Activated CD8-positive, alpha-beta memory T cell treated with anti-CD3 and anti-CD28 coated beads, Interleukin-2, amount 50 U/mL, for 24 hours (primary cell): ENCODE measurements around the gene DUSP23.

Source experiments
- DNase-seq: peaks from one replicate; pipeline ENCODE4 v3.0.0-alpha.2; 2020; ENCODE audit errors: extremely low read depth

The DUSP23 gene

DNA sequence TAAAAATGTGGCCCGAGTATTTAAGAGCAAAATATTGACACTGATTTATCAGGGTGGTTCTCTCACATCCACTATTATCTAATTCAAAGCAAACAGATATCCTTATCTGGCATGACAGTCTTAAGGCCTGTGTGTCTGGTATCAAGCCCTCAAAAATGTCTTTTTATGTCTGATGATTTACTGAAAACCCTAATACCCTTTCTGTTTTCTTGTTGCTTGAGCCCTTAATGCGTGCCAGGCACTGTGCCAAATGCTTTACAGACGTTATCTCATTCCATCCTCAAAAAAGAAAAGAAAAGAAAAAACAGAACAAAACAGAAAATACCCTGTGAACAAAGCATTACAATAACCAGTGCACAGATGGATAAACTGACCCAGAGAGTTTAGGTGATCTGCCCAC is 5.7 kb downstream of the DUSP23 start:
- DNase-seq, result no peak

DNA sequence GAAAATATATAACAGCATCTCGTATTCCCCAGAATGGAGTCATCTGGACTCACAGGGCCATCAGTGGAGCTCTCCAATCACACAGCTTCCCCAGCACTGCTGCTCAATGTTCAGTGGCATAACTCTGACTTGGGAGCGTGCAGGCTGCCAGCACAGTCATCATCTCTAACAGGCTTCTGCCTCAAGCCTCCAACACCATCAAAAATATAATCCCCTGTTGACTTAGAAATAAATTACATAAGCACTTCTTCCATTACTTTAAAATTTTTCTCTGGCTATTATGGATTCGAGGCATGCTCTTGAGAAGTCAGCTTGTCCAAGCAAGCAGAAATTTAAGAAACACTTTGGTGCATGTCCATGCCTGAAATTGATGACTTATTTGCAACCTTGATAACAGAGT is 6.2 kb downstream of the DUSP23 start:
- no peak for DNase-seq

DNA sequence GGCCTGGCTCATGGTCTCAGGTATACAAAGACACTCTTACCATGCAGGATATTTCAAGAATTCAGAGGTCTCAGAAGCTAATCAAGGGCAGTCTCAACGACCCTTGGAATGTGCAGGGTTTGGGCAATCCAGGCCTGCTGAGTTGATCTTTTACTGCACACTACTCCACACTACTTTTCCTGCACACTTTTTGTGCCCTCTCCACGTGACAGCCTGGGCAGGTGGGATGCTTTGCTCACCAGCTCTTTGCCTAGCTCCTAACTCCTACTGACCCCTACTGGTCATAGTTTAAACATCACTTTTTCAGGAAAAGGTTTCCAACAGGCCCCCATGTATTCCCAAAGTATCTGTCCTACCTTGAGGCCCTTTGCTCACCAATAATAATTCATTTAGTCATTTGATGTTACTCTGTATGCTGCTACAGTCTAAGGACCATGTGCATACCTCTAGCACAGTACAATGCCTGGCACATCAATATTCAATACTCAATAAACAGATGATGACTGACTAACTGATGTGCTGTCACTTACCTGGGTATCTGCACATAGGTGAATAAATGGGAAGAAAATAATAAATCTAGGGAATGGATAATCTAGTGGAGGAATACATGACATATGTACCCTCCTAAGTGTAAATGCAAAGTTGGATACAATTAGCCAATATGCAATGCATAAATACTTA is 9.6 kb downstream of the DUSP23 start:
- no peak for DNase-seq

DNA sequence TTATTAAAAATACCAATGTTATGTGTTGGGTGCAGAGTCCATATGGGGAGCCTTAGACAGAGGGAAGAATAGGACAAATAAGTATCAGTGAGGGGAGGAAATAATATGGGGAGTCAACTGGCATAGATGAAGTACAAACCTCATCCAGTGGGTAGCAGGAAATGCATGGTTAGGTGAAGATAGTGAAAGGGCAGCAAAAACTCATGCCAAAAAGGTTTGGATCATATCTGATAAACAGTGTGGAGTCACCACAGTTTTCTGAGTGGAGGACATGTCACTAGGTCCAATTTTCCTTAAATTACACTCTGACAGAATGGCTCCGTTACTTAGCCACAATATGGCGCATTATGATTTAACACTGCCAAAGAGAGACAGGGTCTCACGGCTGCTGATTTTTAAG is 10.3 kb downstream of the DUSP23 start:
- no peak for DNase-seq

DNA sequence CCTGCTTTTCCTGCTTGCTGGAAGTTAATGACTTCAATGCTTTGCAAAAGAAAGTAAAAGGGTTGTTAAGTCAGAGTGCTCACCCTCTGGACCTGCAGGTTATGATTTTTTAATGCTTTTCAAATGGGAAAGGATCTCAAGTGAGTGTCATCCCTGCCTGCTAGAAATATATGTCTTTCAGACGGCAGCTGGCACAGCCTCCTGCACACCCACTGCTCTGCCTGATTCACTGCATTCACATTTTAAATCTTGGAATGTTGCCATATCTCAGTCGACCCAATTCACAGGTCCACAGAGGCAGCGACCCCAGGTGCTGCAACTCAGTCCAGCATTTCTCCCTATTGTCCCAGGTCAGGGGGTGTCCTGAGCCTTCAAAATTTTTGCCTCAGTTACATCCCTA is 10.7 kb downstream of the DUSP23 start:
- no peak for DNase-seq

DNA sequence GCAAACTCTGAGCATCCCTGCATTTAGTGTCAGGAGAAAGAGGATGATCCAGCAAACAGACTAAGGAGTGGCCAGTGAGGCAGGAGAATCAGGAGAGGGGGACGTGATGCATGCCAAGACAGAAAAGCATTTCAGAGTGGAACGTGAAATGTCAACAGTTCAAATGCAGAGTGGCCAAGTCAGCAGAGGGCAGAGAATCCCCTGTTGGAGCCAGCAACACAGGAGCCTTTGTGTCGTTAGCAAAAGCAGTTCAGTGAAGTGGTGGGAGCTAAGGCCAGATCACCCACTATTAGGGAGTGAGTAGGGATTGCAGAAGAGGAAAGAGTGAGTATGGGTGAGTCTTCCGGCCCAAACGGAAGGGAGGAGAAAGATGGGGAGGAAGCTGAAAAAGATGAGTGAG is 14.8 kb downstream of the DUSP23 start:
- DNase-seq, result no peak

DNA sequence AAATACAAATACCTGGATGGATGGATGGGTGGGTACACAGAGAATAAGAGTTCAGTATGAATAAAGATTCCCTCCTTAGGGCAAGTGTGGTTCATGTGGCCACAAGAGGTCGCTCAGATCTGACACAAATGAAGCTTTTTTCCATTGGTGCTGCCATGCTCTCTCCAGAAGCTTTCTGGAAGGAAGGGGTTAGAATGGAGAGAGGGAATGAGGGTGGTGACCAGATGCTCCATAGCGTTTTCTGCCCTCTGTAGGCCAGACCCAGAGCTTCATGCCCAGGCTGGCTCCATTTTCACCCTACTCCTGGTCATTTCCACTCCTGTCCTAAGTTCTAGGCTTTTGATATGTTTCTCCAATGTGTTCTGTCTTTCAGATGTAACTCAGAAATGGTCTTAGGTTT is 18.1 kb downstream of the DUSP23 start:
- DNase-seq, result no peak

DNA sequence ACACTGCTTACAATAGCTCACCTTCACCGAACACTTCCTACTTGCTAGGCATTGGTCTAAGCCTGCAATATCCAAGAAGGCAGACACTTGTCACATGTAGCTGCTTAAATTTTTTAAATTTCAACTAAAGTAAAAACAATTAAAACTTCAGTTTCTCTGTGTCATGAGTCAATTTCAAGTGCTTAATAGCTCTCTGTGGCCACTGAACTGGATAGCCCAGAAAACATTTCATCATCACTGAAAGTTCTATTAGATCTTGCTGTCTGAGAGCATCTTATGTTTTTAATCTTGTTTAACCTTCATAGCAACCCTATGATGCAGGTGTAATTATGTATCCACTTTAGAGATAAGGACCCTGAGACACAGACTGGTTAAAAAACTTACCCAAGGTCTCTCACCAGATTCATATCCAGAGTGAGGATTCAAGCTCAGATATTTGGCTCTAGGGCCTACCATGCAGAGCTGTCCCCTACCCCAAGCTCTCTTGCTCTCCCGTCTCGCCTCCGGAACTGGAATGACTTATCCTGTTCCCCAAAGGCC is 18.8 kb downstream of the DUSP23 start:
- no peak for DNase-seq

DNA sequence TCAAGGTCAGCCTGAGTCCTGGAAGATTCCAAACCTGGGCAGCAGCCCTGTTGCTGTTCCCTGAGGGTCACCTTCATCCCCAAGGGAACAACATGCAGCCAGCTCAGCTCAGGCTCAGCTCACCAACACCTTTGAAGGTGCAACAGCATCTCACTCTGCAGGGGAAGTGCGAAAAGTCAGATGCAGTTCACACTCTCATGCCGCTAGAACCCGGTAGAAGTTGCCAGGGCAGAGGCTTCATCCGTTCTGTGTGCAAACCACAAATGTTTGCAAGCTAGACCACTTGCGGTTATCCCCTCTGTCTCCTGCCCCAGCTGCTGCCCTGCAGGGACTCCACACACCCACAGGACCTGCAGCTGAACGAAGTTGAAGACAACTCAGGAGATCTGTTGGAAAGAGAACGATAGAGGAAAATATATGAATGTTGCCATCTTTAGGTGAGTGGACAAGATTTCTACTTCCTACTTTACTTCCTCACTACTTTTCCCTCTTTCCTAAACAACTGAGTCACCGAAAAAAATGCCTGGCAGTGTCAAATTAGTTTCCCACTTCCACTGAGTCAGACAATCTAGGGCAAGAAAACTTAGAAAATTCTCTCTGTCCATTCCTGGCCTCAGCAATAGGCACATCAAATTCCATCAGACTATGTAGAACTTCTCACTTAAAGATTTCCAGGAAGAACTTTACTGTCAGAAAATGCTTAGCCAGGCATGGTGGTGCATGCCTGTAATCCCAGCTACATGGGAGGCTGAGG is 19.6 kb downstream of the DUSP23 start:
- DNase-seq, result no peak

DNA sequence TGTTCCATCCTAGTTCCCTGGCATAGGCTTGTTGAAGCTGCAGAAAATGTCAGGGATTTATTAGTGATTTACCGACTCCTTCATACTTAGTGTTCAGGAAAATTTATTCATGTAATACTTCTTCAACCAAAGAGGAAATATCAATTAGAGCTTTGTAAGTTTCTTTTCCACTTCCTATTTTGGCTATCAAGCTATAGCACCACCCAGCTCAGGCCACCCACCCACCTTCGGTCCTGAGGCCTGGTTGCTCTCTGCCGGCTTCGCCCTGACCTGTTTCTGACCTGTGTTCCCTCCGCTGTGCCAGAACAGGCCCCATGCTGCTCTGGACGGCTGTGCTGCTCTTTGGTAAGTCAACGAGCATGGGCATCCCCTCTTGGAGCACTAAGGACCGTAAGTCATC is 21.3 kb downstream of the DUSP23 start, which contains the start of gene FCRL6:
TSS of gene FCRL6 (plus strand) at position 250 of the 400 bp plus-strand sequence. CDS start at position 315, 65 bp downstream.
- no peak for DNase-seq

DNA sequence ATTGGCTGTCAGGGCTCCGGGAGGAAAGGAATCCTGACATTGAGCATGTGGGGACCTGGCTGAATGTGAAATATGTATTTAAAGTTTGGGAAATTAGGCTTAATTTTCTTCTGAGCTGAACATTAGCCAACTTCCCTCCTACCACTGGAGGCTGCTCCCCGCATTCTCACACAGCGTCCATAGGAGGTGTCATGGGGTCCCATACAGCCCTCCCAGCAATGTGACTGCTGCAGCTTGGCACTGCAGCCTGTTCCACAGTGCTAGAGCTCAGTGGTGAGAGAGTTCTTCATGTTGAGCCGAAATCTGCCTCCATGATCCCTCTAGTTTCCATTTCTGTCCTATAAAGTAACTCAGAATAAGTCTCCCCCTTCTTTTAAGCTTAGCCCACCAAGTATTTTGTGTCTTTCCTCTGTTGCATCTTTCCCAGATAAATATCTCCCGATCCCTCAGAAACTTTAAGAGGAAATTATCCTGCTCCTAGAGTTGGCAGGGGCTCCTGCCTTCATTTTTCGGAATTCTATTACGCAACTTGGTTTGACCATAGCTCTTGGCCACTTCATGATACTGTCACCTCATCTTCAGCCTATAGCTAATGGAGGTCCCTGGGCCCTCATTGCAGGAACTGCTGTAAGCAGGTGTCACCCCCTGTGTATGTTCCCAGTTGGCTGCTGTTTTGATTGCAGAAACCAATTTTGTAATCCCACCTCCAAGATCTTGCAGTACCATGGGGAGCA is 23.4 kb downstream of the DUSP23 start:
- no peak for DNase-seq

DNA sequence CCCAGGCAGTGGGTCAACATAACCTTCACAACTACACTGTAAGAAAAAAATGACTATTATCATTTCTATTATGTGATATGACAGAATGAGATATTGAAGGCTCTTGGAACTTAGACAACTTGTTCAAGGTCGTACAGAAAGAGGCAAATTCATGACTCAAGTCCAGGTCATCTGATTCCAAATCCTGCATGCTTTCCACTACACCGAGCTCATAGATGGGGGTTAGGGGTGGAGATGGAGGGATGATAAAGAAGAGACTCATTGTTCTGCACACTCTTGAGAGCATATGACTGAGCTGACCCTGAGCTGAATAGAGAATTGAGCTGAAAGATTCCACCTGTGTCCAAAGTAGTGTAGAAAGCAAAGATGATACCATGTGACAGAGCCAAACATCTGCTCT is 24.2 kb downstream of the DUSP23 start:
- DNase-seq, result no peak

DNA sequence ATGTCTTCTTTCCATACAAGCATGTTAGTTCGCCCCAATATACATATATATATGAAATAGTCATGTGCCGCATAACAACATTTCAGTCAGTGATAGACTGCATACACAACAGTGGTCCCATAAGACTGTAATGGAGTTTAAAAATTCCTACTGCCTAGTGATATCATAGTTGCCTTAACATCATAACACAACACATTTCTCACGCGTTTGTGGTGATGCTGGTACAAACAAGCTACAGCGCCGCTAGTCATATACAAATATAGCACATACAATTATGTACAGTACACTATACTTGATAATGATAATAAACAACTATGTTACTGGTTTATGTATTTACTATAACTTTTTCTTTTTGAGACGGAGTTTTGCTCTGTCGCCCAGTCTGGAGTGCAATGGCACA is 35.2 kb downstream of the DUSP23 start:
- DNase-seq, result no peak

DNA sequence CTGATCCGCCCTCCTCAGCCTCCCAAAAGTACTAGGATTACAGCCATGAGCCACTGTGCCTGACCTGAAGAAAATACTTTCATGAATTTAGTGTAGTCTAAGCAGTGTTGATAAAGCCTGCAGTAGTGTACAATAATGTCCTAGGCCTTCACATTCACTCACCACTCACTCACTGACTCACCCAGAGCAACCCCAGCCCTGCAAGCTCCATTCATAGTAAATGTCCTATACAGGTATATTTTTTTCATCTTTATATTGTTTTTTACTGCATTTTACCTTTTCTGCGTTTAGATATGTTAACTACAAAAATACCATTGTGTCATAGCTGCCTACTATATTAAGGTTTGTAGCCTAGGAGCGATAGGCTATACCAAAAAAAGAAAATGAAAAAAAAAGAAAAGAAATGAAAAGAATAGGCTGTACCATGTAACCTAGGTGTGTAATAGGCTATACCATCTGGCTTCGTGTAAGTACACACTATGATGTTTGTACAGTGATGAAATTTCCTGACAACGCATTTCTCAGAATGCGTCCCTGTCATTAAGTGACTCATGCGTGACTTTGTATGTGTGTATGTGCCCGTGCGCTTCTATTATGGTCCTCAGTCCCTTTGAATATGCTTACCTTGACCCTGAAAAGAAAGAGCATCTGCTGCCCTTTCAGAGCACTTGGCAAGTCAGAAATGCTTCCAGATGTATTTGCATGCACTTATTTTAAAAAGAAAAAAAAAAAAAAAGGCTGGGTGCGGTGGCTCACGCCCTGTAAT is 36.7 kb downstream of the DUSP23 start:
- DNase-seq, result no peak

DNA sequence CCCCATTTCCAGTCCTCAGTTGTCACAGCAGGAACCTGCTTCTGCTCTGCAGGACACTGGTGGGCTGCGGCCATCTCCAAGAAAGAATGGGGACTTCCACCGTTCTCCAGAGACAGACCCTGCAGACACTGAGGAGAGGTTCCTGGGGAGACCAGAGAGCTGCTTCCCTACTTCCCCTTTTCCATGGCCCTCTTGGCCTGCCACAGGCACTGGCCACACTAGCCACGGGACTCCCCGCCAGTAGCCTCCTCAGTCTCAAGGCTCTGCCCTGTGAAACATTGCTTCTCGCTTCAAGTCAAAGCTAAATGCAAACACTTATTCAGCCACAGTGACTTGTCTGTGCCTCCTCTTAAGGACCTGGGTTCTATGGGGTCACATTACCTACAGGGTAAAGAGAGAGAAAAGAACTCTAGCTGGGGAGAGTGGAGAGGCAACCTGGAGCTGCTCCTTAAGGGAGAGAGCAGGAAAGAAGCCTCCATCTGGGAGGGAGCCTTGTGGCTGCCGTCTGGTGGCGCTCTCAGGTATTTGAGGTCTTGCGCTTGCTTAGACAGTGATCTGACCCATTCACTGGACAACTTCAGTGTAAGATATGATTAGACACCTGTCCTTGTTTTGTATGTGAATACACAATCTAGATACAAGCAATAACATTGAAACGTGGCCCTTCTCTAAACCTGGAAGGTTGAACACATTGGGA is 40.6 kb downstream of the DUSP23 start:
- DNase-seq, result no peak

DNA sequence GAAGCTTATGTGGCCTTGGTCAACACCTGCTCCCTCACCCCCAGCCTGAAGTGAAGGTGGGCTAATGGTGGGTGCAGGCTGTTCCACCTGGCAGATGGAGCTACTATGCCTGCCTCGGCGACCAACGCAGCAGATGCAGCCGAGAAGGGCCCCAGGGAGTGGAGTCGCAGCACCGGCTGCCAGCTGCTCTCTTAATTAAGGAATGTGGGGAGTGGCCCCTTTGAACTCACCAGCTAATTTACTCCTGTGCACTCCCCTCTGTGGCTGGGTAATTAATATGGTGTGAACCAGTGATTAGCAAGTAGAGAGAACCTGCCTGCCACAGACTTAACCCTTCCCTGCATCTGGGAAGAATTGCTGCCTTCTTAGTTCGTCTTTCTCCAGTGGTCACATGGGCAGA is 42.6 kb downstream of the DUSP23 start:
- DNase-seq, result no peak

DNA sequence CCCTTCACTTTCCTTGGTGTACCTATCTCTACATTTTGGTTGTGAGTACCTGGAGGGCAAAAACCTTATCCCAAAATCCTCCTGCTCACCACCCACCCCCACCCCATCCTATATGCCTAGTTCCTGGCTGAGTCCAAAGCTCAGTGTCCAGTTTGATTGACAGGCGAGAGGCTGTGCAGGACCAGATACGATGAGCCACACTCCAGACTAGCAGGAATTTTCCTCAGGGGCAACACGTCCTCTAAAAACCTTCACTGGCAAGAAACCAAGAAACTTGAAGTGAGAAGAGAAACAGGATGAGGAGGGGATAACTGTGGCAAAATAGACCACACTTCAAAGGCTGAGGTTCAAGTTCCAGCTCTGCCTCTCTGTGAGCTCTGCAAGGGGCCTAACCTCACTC is 44.8 kb downstream of the DUSP23 start:
- no peak for DNase-seq

DNA sequence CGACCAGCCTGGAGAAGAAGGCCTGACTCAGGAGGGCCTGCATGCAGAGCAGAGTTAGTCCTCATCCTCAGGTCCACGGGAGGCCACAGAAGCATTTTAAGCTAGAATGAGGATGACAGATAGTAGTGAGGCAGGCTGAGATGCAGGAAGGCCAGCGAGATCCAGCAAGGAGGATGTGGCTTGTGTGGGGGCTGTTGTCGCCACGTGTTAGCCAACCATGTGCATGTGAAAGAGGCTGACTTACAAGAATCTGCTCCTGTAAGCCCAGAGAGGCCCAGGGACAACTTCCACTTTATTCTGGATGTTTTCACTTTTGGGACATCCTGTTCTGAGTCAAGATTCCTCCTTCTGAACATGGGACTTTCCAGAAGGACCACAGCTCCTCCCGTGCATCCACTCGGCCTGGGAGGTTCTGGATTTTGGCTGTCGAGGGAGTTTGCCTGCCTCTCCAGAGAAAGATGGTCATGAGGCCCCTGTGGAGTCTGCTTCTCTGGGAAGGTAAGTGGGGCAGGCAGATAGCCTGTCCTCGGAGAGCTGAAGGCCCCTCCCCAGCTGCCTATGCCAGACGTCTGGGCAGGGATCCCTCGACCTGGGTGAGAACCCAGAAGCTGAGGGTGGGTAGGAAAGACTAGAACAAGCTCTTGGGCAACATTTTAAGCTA is 45.8 kb downstream of the DUSP23 start, which contains the start of gene SLAMF8:
TSS of gene SLAMF8 (plus strand) at position 433 of the 661 bp plus-strand sequence. CDS start at position 459, 26 bp downstream.
- DNase-seq, result peak; percentile 20

DNA sequence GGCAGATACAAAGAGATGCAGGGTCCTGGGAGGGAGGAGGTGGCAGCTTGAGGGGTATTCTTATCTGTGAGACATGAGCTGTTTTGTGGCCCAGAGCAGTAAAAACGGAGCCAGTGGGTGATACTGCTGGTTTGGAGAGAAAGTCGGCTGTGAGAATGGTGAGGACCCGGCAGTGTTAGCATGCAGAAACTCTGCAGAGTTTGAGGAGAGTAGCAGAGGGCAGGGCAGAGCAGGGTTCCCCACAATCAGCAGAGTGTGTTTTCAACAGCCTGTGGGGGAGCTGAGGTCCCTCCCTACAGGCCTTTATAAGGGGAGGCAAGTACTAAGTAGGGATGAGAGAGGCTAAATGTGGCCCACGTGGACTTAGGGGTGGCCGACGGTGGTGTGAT is 46.3 kb downstream of the DUSP23 start:
- no peak for DNase-seq

DNA sequence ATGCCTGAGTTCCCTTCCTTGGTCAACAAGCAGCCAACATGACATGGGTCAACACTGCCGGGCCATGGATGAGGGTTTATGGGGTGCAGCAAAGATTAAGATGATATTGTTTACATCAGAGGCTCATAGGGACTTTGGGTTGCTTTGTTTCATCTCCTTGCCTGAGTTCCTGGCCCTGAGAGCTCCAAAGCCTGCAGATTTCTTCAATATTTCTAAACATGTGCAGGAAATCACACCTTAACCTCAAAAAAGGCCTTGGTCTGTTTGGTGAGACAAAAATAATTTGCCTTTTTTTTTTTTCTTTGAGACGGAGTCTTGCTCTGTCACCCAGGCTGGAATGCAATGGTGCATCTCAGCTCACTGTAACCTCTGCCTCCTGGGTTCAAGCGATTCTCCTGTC is 46.8 kb downstream of the DUSP23 start:
- no peak for DNase-seq

DNA sequence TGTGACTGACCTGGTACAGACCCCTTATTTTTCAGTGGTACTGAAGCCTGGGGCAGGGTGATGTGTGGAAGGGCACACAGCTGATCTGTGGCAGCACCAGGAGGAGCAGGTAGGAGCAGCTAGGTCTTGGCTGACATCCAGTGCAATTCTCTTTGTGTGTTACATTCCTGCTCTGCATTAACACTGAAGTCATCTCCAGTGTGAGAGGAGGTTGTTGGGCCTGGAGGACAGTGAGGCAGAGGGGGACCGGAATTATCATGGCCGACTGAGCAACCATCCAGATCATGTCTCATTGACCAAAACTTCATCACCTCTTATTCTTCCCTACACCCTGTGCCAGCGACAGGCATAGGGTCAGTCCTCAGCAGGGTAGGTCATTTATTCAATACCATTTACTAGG is 47.4 kb downstream of the DUSP23 start:
- no peak for DNase-seq
